ENCODE results near the gene DYNC1H1. TPM values are rescaled to one million over a fixed set of nuclear protein-coding genes. Genes with fewer than 3 reads are reported as not detected.
"Not testable (repeated sequence)": the region's sequence is repeated elsewhere in the genome, so short reads cannot be mapped to it uniquely, and the experiment has no call there.

The DYNC1H1 gene
- total RNA-seq, 2 experiments from 2014 or later: 291 to 301 TPM

- Mint-ChIP-seq H3K27me3 (no peaks in the 10 kb centered on the region), H3K9me3 (no peaks in the 10 kb centered on the region), H3K36me3 (ENCODE audit: low read depth) (no peaks in the 10 kb centered on the region), H3K4me3 (no peak overlapping the region), H3K4me1 (ENCODE audit: low read depth) (peaks cover 3% of the 10 kb centered on the region), H3K27ac (no peak overlapping the region)
- ChIA-PET POLR2A (interaction anchor here (1.1 kb wide), 1 partner anchor 19 kb away, joined by 3 read pairs; no protein-coding TSS in a partner anchor), CTCF (interaction anchor here (1.5 kb wide), 1 partner anchor 30 kb away, joined by 8 read pairs; no protein-coding TSS in a partner anchor)
- DNase-seq (no peak), ATAC-seq (peak; percentile 31)
- intact Hi-C loops (cut with micrococcal nuclease): no loop called here
- no peak for TF ChIP-seq CTCF (IDR thresholded peaks at IDR 0.05)
Measured at GRCh38 chr14:102066041-102066451, 101.7 kb downstream of the DYNC1H1 start.

GRCh38 chr14:102071283-102071998 lies 107.1 kb downstream of the DYNC1H1 start:
- Mint-ChIP-seq H3K27me3 (no peaks in the 10 kb centered on the region), H3K9me3 (peaks cover 3% of the 10 kb centered on the region), H3K36me3 (ENCODE audit: low read depth) (peaks cover 6% of the 10 kb centered on the region), H3K4me1 (ENCODE audit: low read depth) (peaks cover 10% of the 10 kb centered on the region), H3K27ac (no peak overlapping the region), H3K4me3 (no peak overlapping the region)
- POLR2A ChIA-PET: interaction anchor here (0.8 to 2.0 kb wide), 2 partner anchors 13 to 16 kb away, joined by 4 to 6 read pairs; no protein-coding TSS in a partner anchor
- no peak for DNase-seq
- no peak for TF ChIP-seq CTCF (IDR thresholded peaks at IDR 0.05)
- intact Hi-C loops (cut with micrococcal nuclease): no loop called here
- CTCF ChIA-PET: no interaction called here
- no peak for ATAC-seq

- CTCF ChIA-PET: interaction anchor here (1.3 kb wide), 1 partner anchor 24 kb away, joined by 3 read pairs; no protein-coding TSS in a partner anchor
- Mint-ChIP-seq H3K27me3 (no peaks in the 10 kb centered on the region), H3K36me3 (ENCODE audit: low read depth) (peaks cover 17% of the 10 kb centered on the region), H3K4me1 (ENCODE audit: low read depth) (peaks cover 10% of the 10 kb centered on the region), H3K9me3 (peaks cover 3% of the 10 kb centered on the region), H3K4me3 (no peak overlapping the region), H3K27ac (no peak overlapping the region)
- intact Hi-C loops (cut with micrococcal nuclease): no loop called here
- TF ChIP-seq CTCF (IDR thresholded peaks at IDR 0.05): no peak
- DNase-seq: no peak
- no peak for ATAC-seq
- POLR2A ChIA-PET: interaction anchor here (0.6 to 1.7 kb wide), 2 partner anchors 10 to 254 kb away, joined by 3 to 10 read pairs; no protein-coding TSS in a partner anchor
Measured at GRCh38 chr14:102074415-102074964, 110.1 kb downstream of the DYNC1H1 start.

- peaks cover 23% of the 10 kb centered on the region for H3K36me3 Mint-ChIP-seq (ENCODE audit: low read depth)
- ChIA-PET CTCF (interaction anchor here (1.3 kb wide), 1 partner anchor 25 kb away, joined by 3 read pairs; no protein-coding TSS in a partner anchor), POLR2A (interaction anchor here (0.6 to 1.7 kb wide), 2 partner anchors 10 to 254 kb away, joined by 3 to 10 read pairs; no protein-coding TSS in a partner anchor)
- no peak overlapping the region for H3K4me3 Mint-ChIP-seq
- H3K27me3 Mint-ChIP-seq: no peaks in the 10 kb centered on the region
- intact Hi-C loops (cut with micrococcal nuclease): no loop called here
- DNase-seq (no peak), ATAC-seq (no peak)
- no peak overlapping the region for H3K27ac Mint-ChIP-seq
- H3K4me1 Mint-ChIP-seq (ENCODE audit: low read depth): peaks cover 10% of the 10 kb centered on the region
- H3K9me3 Mint-ChIP-seq: peaks cover 3% of the 10 kb centered on the region
- TF ChIP-seq CTCF (IDR thresholded peaks at IDR 0.05): no peak
Measured at GRCh38 chr14:102075155-102075554, 110.8 kb downstream of the DYNC1H1 start.

- DNase-seq: no peak
- Mint-ChIP-seq H3K36me3 (ENCODE audit: low read depth) (peaks cover 45% of the 10 kb centered on the region), H3K27me3 (no peaks in the 10 kb centered on the region), H3K4me3 (no peak overlapping the region), H3K9me3 (peaks cover 3% of the 10 kb centered on the region), H3K4me1 (ENCODE audit: low read depth) (peaks cover 16% of the 10 kb centered on the region), H3K27ac (peak overlapping the region; percentile 16)
- intact Hi-C loops (cut with micrococcal nuclease): no loop called here
- no peak for ATAC-seq
- no peak for TF ChIP-seq CTCF (IDR thresholded peaks at IDR 0.05)
- ChIA-PET POLR2A (interaction anchor here (0.6 to 1.5 kb wide), 3 partner anchors 8 to 13 kb away, joined by 3 to 7 read pairs (median 7); no protein-coding TSS in a partner anchor), CTCF (interaction anchor here (1.7 kb wide), 1 partner anchor 19 kb away, joined by 8 read pairs; no protein-coding TSS in a partner anchor)
Measured at GRCh38 chr14:102077382-102077709, 113.0 kb downstream of the DYNC1H1 start.

GRCh38 chr14:102078361-102078791 lies 114.0 kb downstream of the DYNC1H1 start:
- H3K9me3 Mint-ChIP-seq; DNase-seq; H3K27me3 Mint-ChIP-seq; intact Hi-C loops (cut with micrococcal nuclease); H3K4me3 Mint-ChIP-seq; ATAC-seq: not testable (repeated sequence)
- peaks cover 55% of the 10 kb centered on the region for H3K36me3 Mint-ChIP-seq (ENCODE audit: low read depth)
- peak overlapping the region; percentile 68 for H3K27ac Mint-ChIP-seq
- CTCF ChIA-PET: interaction anchor here (1.3 kb wide), 1 partner anchor 18 kb away, joined by 7 read pairs; no protein-coding TSS in a partner anchor
- POLR2A ChIA-PET: interaction anchor here (0.6 to 0.9 kb wide), 3 partner anchors 10 to 53 kb away, joined by 3 to 6 read pairs (median 3); no protein-coding TSS in a partner anchor
- H3K4me1 Mint-ChIP-seq (ENCODE audit: low read depth): peaks cover 24% of the 10 kb centered on the region

Data from activated CD8-positive, alpha-beta T cell treated with anti-CD3 and anti-CD28 coated beads for 36 hours (primary cell).